GM23338 (cell line): ENCODE measurements around the gene POMGNT1. TPM values are rescaled to one million over a fixed set of nuclear protein-coding genes. Genes with fewer than 3 reads are reported as not detected.

Source experiments
- ATAC-seq: fragments of 200-7000 bp; cut with Tn5 transposase; 3 replicates; pipeline ENCODE4 v1.9.1; 2020
- DNase-seq: peaks from one replicate; pipeline ENCODE4 v3.0.0-alpha.2; 2015; ENCODE audit warnings: low spot score
- H2AFZ ChIP-seq: fragments of 200-600 bp; sonication (generic); 2 replicates; pipeline ENCODE4 v1.8.0; 2016; ENCODE audit warnings: antibody characterized with exemption, mild to moderate bottlenecking, moderate library complexity
- H3F3A ChIP-seq: fragments of 200-600 bp; sonication (generic); replicated peaks from 2 replicates; pipeline ENCODE4 v1.8.0; 2017; ENCODE audit warnings: antibody characterized with exemption, mixed run types, low read depth
- H3K27ac ChIP-seq: fragments of 200-600 bp; sonication (generic); 2 replicates; pipeline ENCODE4 v1.6.1; 2016; ENCODE audit warnings: low read depth
- H3K27me3 ChIP-seq: fragments of 200-600 bp; sonication (generic); 2 replicates; pipeline ENCODE4 v1.8.0; 2016; ENCODE audit warnings: mild to moderate bottlenecking, mixed run types, moderate library complexity; ENCODE audit not compliant: insufficient read depth
- H3K36me3 ChIP-seq: fragments of 200-600 bp; sonication (generic); 2 replicates; pipeline ENCODE4 v1.8.0; 2016; ENCODE audit warnings: mild to moderate bottlenecking; ENCODE audit not compliant: insufficient read depth
- H3K4me1 ChIP-seq: fragments of 200-600 bp; sonication (generic); 2 replicates; pipeline ENCODE4 v1.8.0; 2016; ENCODE audit warnings: mild to moderate bottlenecking, moderate library complexity; ENCODE audit not compliant: insufficient read depth
- H3K4me2 ChIP-seq: fragments of 200-600 bp; sonication (generic); 2 replicates; pipeline ENCODE4 v1.7.1; 2017; ENCODE audit warnings: mixed run types
- H3K4me3 ChIP-seq: fragments of 200-600 bp; sonication (generic); 2 replicates; pipeline ENCODE4 v1.6.1; 2016; ENCODE audit warnings: mixed run types
- H3K79me2 ChIP-seq: fragments of 200-600 bp; sonication (generic); replicated peaks from 2 replicates; pipeline ENCODE4 v1.8.0; 2017; ENCODE audit warnings: mild to moderate bottlenecking; ENCODE audit not compliant: insufficient read depth
- H3K9me2 ChIP-seq: fragments of 200-600 bp; sonication (generic); 2 replicates; pipeline ENCODE4 v1.8.0; 2017; ENCODE audit not compliant: insufficient read depth
- H4K20me1 ChIP-seq: fragments of 200-600 bp; sonication (generic); replicated peaks from 2 replicates; pipeline ENCODE4 v1.8.0; 2017; ENCODE audit warnings: mild to moderate bottlenecking; ENCODE audit not compliant: insufficient read depth
- H3K27ac Mint-ChIP-seq: 2 replicates; pipeline ENCODE4 v1.8.0; 2020; ENCODE audit warnings: inconsistent platforms, mild to moderate bottlenecking, moderate library complexity, mixed read lengths
- H3K27me3 Mint-ChIP-seq: 3 replicates; pipeline ENCODE4 v1.8.0; 2022; ENCODE audit warnings: low read depth, mild to moderate bottlenecking, moderate library complexity, mixed read lengths, inconsistent platforms; ENCODE audit not compliant: insufficient read depth, poor library complexity
- H3K36me3 Mint-ChIP-seq: 3 replicates; pipeline ENCODE4 v1.8.0; 2021; ENCODE audit warnings: low read depth, mild to moderate bottlenecking, inconsistent platforms, moderate library complexity, mixed read lengths
- H3K4me1 Mint-ChIP-seq: 3 replicates; pipeline ENCODE4 v1.8.0; 2020; ENCODE audit warnings: mild to moderate bottlenecking, inconsistent platforms, mixed read lengths
- H3K4me3 Mint-ChIP-seq: 3 replicates; pipeline ENCODE4 v1.8.0; 2021; ENCODE audit warnings: moderate library complexity, mild to moderate bottlenecking, inconsistent platforms, mixed read lengths
- H3K9me3 Mint-ChIP-seq: 3 replicates; pipeline ENCODE4 v1.8.0; 2020; ENCODE audit warnings: moderate library complexity, mild to moderate bottlenecking, inconsistent platforms, mixed read lengths
- EZH2 ChIP-seq: fragments of 200-600 bp; sonication (generic); IDR thresholded peaks from one replicate; pipeline ENCODE4 v1.8.0; 2017; ENCODE audit warnings: antibody characterized with exemption, mild to moderate bottlenecking, low read depth; ENCODE audit not compliant: unreplicated experiment
- EZH2phosphoT487 ChIP-seq: fragments of 200-600 bp; sonication (generic); IDR thresholded peaks from one replicate; pipeline ENCODE4 v1.8.1; 2018; ENCODE audit warnings: antibody characterized with exemption; ENCODE audit not compliant: unreplicated experiment
- ZNF114 ChIP-seq: fragments of 250-450 bp; sonication (Bioruptor Pico); IDR thresholded peaks from 2 replicates; pipeline ENCODE4 v1.5.0; 2020; ENCODE audit warnings: mild to moderate bottlenecking, moderate library complexity
- ZNF331 ChIP-seq: fragments of 250-450 bp; sonication (Bioruptor Pico); IDR thresholded peaks from 2 replicates; pipeline ENCODE4 v1.5.0; 2020; ENCODE audit warnings: low read depth, mild to moderate bottlenecking, moderate library complexity
- polyA plus RNA-seq: library from polyadenylated mRNA; unstranded; fragments of >200 nt; fragmentation: Nextera tagmentation; extraction: Ambion mirVana; gene quantifications from 2 replicates; pipeline ENCODE4 v1.2.1, GENCODE V29; 2016
- total RNA-seq: library from RNA; depleted of rRNA; stranded (reverse); fragments of >200 nt; shearing (Covaris generic); gene quantifications from 2 replicates; pipeline ENCODE4 v1.2.3, GENCODE V29; 2014
- TF ChIP-seq, protein P1 (sequence below): fragments of 250-450 bp; sonication (Bioruptor Pico); IDR thresholded peaks from 2 replicates; pipeline ENCODE4 v1.5.0; 2020; ENCODE audit warnings: mild to moderate bottlenecking, moderate library complexity
- TF ChIP-seq, protein P2 (sequence below): IDR thresholded peaks from one replicate; pipeline ENCODE4 v1.6.1; 2018; ENCODE audit warnings: antibody characterized with exemption; ENCODE audit not compliant: unreplicated experiment
- TF ChIP-seq, protein P3 (sequence below), 2 experiments: fragments of 200-600 bp in 1 of 2; sonication (generic) in 1 of 2; conservative IDR thresholded peaks; 2 replicates each; pipeline versions ENCODE4 v1.5.1 to v1.6.1; 2016 to 2017; ENCODE audit warnings: antibody characterized with exemption in 2 of 2, low read depth in 2 of 2, mild to moderate bottlenecking in 2 of 2, moderate library complexity in 1 of 2

Gene POMGNT1
- total and polyA plus RNA-seq, 2 experiments from 2014 or later = 24.3 to 32.1 TPM

DNA sequence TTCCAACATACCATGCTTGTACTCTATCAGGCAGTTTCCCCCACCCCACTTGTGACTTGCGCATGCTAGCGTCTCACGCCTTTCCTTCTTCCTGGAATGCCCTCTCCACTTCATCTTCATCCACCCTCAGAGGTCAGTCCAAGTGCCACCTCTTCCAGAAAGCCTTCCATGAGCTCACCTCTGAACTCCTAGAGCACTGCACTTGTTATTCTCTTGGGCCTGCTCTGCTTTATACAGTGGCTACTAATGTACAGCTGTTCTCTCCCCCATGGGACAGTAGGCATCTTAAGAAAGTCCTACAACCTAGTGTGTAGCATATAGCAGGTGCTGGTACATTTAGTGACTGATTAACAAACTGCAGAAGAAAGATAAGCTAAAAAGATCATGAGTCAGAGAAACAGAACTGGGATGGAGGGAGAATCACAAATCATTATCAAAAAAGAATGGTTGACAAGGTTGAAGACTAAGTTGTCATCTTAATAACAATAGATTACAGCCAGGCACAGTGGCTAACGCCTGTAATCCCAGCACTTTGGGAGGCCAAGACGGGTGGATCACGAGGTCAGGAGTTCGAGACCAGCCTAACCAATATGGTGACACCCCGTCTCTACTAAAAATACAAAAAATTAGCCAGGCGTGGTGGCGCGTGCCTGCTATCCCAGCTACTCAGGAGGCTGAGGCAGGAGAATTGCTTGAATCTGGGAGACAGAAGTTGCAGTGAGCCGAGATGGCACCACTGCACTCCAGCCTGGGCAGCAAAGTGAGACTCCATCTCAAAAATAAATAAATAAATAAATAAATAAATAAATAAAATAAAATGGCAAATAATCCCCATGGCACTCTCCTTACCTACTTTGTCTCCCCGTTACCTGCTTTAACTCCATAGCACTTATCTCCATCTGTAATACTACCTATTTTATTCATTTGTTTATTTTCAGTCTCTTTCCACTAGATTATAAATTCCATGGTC lies 39.6 kb downstream of the POMGNT1 start:
- DNase-seq (no peak), ATAC-seq (no peak)
- Mint-ChIP-seq H3K4me3 (no peak overlapping the region), H3K9me3 (no peaks in the 10 kb centered on the region), H3K27me3 (peaks cover 2% of the 10 kb centered on the region), H3K4me1 (no peaks in the 10 kb centered on the region; the same call in 2 of the 3 replicates), H3K27ac (no peak overlapping the region), H3K36me3 (no peaks in the 10 kb centered on the region)
- Histone ChIP-seq H3K27ac (no peak overlapping the region), H2AFZ (0 out of 2 replicates have a peak overlapping the region, but pooled peaks have one; percentile 66), H3F3A (no peaks in the 10 kb centered on the region), H3K79me2 (no peaks in the 10 kb centered on the region), H3K4me2 (no peak overlapping the region), H3K9me2 (no peaks in the 10 kb centered on the region), H3K4me3 (no peak overlapping the region), H3K27me3 (no peaks in the 10 kb centered on the region), H3K4me1 (no peaks in the 10 kb centered on the region), H3K36me3 (no peaks in the 10 kb centered on the region), H4K20me1 (no peaks in the 10 kb centered on the region)
- TF ChIP-seq ZNF331 (CRISPR knock-in tag) (no peak), EZH2phosphoT487 (no peak), EZH2 (no peak), ZNF114 (no peak)
- TF ChIP-seq, protein P1, sequence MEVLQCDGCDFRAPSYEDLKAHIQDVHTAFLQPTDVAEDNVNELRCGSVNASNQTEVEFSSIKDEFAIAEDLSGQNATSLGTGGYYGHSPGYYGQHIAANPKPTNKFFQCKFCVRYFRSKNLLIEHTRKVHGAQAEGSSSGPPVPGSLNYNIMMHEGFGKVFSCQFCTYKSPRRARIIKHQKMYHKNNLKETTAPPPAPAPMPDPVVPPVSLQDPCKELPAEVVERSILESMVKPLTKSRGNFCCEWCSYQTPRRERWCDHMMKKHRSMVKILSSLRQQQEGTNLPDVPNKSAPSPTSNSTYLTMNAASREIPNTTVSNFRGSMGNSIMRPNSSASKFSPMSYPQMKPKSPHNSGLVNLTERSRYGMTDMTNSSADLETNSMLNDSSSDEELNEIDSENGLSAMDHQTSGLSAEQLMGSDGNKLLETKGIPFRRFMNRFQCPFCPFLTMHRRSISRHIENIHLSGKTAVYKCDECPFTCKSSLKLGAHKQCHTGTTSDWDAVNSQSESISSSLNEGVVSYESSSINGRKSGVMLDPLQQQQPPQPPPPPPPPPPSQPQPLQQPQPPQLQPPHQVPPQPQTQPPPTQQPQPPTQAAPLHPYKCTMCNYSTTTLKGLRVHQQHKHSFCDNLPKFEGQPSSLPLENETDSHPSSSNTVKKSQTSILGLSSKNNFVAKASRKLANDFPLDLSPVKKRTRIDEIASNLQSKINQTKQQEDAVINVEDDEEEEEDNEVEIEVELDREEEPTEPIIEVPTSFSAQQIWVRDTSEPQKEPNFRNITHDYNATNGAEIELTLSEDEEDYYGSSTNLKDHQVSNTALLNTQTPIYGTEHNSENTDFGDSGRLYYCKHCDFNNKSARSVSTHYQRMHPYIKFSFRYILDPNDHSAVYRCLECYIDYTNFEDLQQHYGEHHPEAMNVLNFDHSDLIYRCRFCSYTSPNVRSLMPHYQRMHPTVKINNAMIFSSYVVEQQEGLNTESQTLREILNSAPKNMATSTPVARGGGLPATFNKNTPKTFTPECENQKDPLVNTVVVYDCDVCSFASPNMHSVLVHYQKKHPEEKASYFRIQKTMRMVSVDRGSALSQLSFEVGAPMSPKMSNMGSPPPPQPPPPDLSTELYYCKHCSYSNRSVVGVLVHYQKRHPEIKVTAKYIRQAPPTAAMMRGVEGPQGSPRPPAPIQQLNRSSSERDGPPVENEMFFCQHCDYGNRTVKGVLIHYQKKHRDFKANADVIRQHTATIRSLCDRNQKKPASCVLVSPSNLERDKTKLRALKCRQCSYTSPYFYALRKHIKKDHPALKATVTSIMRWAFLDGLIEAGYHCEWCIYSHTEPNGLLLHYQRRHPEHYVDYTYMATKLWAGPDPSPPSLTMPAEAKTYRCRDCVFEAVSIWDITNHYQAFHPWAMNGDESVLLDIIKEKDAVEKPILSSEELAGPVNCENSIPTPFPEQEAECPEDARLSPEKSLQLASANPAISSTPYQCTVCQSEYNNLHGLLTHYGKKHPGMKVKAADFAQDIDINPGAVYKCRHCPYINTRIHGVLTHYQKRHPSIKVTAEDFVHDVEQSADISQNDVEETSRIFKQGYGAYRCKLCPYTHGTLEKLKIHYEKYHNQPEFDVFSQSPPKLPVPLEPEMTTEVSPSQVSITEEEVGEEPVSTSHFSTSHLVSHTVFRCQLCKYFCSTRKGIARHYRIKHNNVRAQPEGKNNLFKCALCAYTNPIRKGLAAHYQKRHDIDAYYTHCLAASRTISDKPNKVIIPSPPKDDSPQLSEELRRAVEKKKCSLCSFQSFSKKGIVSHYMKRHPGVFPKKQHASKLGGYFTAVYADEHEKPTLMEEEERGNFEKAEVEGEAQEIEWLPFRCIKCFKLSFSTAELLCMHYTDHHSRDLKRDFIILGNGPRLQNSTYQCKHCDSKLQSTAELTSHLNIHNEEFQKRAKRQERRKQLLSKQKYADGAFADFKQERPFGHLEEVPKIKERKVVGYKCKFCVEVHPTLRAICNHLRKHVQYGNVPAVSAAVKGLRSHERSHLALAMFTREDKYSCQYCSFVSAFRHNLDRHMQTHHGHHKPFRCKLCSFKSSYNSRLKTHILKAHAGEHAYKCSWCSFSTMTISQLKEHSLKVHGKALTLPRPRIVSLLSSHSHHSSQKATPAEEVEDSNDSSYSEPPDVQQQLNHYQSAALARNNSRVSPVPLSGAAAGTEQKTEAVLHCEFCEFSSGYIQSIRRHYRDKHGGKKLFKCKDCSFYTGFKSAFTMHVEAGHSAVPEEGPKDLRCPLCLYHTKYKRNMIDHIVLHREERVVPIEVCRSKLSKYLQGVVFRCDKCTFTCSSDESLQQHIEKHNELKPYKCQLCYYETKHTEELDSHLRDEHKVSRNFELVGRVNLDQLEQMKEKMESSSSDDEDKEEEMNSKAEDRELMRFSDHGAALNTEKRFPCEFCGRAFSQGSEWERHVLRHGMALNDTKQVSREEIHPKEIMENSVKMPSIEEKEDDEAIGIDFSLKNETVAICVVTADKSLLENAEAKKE (CRISPR knock-in tag) = no peak
- TF ChIP-seq, protein P2, sequence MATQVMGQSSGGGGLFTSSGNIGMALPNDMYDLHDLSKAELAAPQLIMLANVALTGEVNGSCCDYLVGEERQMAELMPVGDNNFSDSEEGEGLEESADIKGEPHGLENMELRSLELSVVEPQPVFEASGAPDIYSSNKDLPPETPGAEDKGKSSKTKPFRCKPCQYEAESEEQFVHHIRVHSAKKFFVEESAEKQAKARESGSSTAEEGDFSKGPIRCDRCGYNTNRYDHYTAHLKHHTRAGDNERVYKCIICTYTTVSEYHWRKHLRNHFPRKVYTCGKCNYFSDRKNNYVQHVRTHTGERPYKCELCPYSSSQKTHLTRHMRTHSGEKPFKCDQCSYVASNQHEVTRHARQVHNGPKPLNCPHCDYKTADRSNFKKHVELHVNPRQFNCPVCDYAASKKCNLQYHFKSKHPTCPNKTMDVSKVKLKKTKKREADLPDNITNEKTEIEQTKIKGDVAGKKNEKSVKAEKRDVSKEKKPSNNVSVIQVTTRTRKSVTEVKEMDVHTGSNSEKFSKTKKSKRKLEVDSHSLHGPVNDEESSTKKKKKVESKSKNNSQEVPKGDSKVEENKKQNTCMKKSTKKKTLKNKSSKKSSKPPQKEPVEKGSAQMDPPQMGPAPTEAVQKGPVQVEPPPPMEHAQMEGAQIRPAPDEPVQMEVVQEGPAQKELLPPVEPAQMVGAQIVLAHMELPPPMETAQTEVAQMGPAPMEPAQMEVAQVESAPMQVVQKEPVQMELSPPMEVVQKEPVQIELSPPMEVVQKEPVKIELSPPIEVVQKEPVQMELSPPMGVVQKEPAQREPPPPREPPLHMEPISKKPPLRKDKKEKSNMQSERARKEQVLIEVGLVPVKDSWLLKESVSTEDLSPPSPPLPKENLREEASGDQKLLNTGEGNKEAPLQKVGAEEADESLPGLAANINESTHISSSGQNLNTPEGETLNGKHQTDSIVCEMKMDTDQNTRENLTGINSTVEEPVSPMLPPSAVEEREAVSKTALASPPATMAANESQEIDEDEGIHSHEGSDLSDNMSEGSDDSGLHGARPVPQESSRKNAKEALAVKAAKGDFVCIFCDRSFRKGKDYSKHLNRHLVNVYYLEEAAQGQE = no peak
- TF ChIP-seq, protein P3, sequence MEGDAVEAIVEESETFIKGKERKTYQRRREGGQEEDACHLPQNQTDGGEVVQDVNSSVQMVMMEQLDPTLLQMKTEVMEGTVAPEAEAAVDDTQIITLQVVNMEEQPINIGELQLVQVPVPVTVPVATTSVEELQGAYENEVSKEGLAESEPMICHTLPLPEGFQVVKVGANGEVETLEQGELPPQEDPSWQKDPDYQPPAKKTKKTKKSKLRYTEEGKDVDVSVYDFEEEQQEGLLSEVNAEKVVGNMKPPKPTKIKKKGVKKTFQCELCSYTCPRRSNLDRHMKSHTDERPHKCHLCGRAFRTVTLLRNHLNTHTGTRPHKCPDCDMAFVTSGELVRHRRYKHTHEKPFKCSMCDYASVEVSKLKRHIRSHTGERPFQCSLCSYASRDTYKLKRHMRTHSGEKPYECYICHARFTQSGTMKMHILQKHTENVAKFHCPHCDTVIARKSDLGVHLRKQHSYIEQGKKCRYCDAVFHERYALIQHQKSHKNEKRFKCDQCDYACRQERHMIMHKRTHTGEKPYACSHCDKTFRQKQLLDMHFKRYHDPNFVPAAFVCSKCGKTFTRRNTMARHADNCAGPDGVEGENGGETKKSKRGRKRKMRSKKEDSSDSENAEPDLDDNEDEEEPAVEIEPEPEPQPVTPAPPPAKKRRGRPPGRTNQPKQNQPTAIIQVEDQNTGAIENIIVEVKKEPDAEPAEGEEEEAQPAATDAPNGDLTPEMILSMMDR (conservative IDR thresholded peaks at IDR 0.05; ENCODE audit: low read depth in 2 of 2) = no peak
